Measurements from ENCODE around the gene PNMA8A. TPM values are rescaled to one million over a fixed set of nuclear protein-coding genes. Genes with fewer than 3 reads are reported as not detected.

Gene PNMA8A
- total and polyA plus RNA-seq, 2 of the 8 experiments (the other 6 are each of a cell fraction or from before 2014, with no cell fraction given), result 10.0 to 22.8 TPM

DNA sequence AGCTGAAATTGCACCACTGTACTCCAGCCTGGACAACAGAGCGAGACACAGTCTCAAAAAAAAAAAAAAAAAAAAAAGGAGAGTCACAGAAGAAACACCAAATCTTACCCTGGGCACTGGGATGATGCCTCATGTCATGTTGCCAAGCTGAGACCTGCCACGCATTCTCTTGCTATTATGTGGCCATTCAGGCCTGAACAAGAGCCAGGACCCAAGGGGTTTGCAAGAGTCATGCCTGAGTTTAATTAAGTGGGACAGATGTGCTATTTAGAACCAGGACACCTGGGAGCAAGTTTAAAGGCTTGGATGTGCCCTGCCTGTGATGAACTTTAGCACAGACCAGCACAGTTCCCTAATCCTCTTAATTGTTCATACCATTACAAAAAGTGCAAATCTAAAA is 9.8 kb downstream of the PNMA8A start (continued):
- no peak for TF ChIP-seq TAF7 (optimal IDR thresholded peaks at IDR 0.05; ENCODE audit: borderline replicate concordance, low read depth, low read length)
- no peak for TF ChIP-seq NRF1 (IDR thresholded peaks at IDR 0.05; ENCODE audit: low read depth, low read length)
- no peak for TF ChIP-seq RNF2 (IDR thresholded peaks at IDR 0.05; ENCODE audit: borderline replicate concordance, low read depth, low read length, missing control alignments, poor library complexity, severe bottlenecking)
- TF ChIP-seq, protein P1, sequence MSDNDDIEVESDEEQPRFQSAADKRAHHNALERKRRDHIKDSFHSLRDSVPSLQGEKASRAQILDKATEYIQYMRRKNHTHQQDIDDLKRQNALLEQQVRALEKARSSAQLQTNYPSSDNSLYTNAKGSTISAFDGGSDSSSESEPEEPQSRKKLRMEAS (IDR thresholded peaks at IDR 0.05), result no peak

Data from H1 (cell line).